ENCODE measurements around the gene CDC23.

Gene CDC23

GRCh38 chr5:138169124-138169523 lies 44.0 kb downstream of the CDC23 start:
- TF ChIP-seq EZH2phosphoT487 (IDR thresholded peaks at IDR 0.05; ENCODE audit: borderline replicate concordance, low read length), result no peak
- no peak for TF ChIP-seq CTCF (IDR thresholded peaks at IDR 0.05; ENCODE audit: low read depth, low read length, poor library complexity, severe bottlenecking)
- Histone ChIP-seq H3K36me3 (ENCODE audit: control insufficient read depth, low read length) (peaks cover 92% of the 10 kb centered on the region), H3K4me3 (ENCODE audit: low read length) (no peak overlapping the region), H3F3A (ENCODE audit: control insufficient read depth, insufficient read depth) (no peaks in the 10 kb centered on the region; the same call in 1 of the 2 replicates), H3K4me2 (ENCODE audit: low read length) (no peak overlapping the region), H3K27me3 (ENCODE audit: control insufficient read depth, low read length) (no peaks in the 10 kb centered on the region), H3K4me1 (ENCODE audit: control insufficient read depth, low read length) (no peaks in the 10 kb centered on the region), H3K79me2 (ENCODE audit: control insufficient read depth, low read length) (peaks cover 8% of the 10 kb centered on the region), H3K27ac (ENCODE audit: low read depth, low read length) (no peak overlapping the region), H3K9me3 (ENCODE audit: control insufficient read depth, insufficient read depth, low read length) (no peaks in the 10 kb centered on the region), H4K20me1 (ENCODE audit: control insufficient read depth, insufficient read depth, low read depth, low read length) (no peaks in the 10 kb centered on the region), H3K9me2 (replicated peaks; ENCODE audit: control insufficient read depth, low read length) (no peaks in the 10 kb centered on the region)

- H3K4me1 ChIP-seq (ENCODE audit: control insufficient read depth, low read length), result no peaks in the 10 kb centered on the region
- H3K9me3 ChIP-seq (ENCODE audit: control insufficient read depth, insufficient read depth, low read length), result no peaks in the 10 kb centered on the region
- no peak for TF ChIP-seq EZH2phosphoT487 (IDR thresholded peaks at IDR 0.05; ENCODE audit: borderline replicate concordance, low read length)
- TF ChIP-seq CTCF (IDR thresholded peaks at IDR 0.05; ENCODE audit: low read depth, low read length, poor library complexity, severe bottlenecking), result no peak
- H3K36me3 ChIP-seq (ENCODE audit: control insufficient read depth, low read length), result peaks cover 94% of the 10 kb centered on the region
- H3K27me3 ChIP-seq (ENCODE audit: control insufficient read depth, low read length), result no peaks in the 10 kb centered on the region
- H3K4me2 ChIP-seq (ENCODE audit: low read length), result no peak overlapping the region
- no peak overlapping the region for H3K27ac ChIP-seq (ENCODE audit: low read depth, low read length)
- no peaks in the 10 kb centered on the region for H4K20me1 ChIP-seq (ENCODE audit: control insufficient read depth, insufficient read depth, low read depth, low read length)
- H3K9me2 ChIP-seq (replicated peaks; ENCODE audit: control insufficient read depth, low read length), result no peaks in the 10 kb centered on the region
- no peaks in the 10 kb centered on the region; the same call in 1 of the 2 replicates for H3F3A ChIP-seq (ENCODE audit: control insufficient read depth, insufficient read depth)
- no peaks in the 10 kb centered on the region for H3K79me2 ChIP-seq (ENCODE audit: control insufficient read depth, low read length)
- H3K4me3 ChIP-seq (ENCODE audit: low read length), result no peak overlapping the region
These were observed 49.4 kb downstream of the CDC23 start for GRCh38 chr5:138163721-138164120.

- Histone ChIP-seq H3K36me3 (ENCODE audit: control insufficient read depth, low read length) (peaks cover 89% of the 10 kb centered on the region), H3K9me2 (replicated peaks; ENCODE audit: control insufficient read depth, low read length) (no peaks in the 10 kb centered on the region), H3K9me3 (ENCODE audit: control insufficient read depth, insufficient read depth, low read length) (no peaks in the 10 kb centered on the region), H3K27me3 (ENCODE audit: control insufficient read depth, low read length) (no peaks in the 10 kb centered on the region), H3K4me2 (ENCODE audit: low read length) (no peak overlapping the region), H3K4me3 (ENCODE audit: low read length) (no peak overlapping the region), H3K79me2 (ENCODE audit: control insufficient read depth, low read length) (no peaks in the 10 kb centered on the region), H3F3A (ENCODE audit: control insufficient read depth, insufficient read depth) (no peaks in the 10 kb centered on the region), H4K20me1 (ENCODE audit: control insufficient read depth, insufficient read depth, low read depth, low read length) (no peaks in the 10 kb centered on the region), H3K27ac (ENCODE audit: low read depth, low read length) (no peak overlapping the region), H3K4me1 (ENCODE audit: control insufficient read depth, low read length) (no peaks in the 10 kb centered on the region)
- TF ChIP-seq CTCF (IDR thresholded peaks at IDR 0.05; ENCODE audit: low read depth, low read length, poor library complexity, severe bottlenecking) (no peak), EZH2phosphoT487 (IDR thresholded peaks at IDR 0.05; ENCODE audit: borderline replicate concordance, low read length) (no peak)
These were observed 52.4 kb downstream of the CDC23 start for GRCh38 chr5:138160706-138161105.

Data from DOHH2 (cell line).